Endothelial cell of umbilical vein (primary cell): ENCODE measurements around the gene KDM4C. TPM values are rescaled to one million over a fixed set of nuclear protein-coding genes. Genes with fewer than 3 reads are reported as not detected.

ENCODE experiments used
- BruUV-seq: library from RNA; stranded (reverse); fragments of 400-500 nt; replicated peaks from 2 replicates; lab custom pipeline; 2021; lab: Mats Ljungman, UMichigan
- CTCF ChIA-PET: fragments of 300-600, 350-600 bp; sonication (Branson Sonifier 250); formaldehyde crosslinking; loops from one replicate; lab custom pipeline; 2021; ENCODE audit warnings: antibody characterized with exemption, inconsistent platforms; lab: Charles Lee
- POLR2A ChIA-PET: fragments of 300-600, 350-600 bp; sonication (Branson Sonifier 250); formaldehyde crosslinking; loops from one replicate; lab custom pipeline; 2021; ENCODE audit warnings: antibody characterized with exemption, inconsistent platforms; lab: Charles Lee
- DNase-seq: peaks from one replicate; pipeline ENCODE4 v3.0.0-alpha.2; 2011; ENCODE audit warnings: low read depth, low spot score
- FAIRE-seq: peaks from 2 replicates; lab custom pipeline; 2011; peaks lifted over from hg19 to GRCh38; lab: Jason Lieb, UNC
- H2AFZ ChIP-seq: 2 replicates; pipeline ENCODE4 v1.6.0; 2012; ENCODE audit warnings: low read depth, low read length, control low read depth, inconsistent platforms
- H3K27ac ChIP-seq: 2 replicates; pipeline ENCODE4 v1.5.1; 2011; ENCODE audit warnings: low read depth, mild to moderate bottlenecking, control low read depth, low read length, moderate library complexity; ENCODE audit not compliant: insufficient read depth
- H3K27me3 ChIP-seq, 2 experiments: 2 replicates each; pipeline versions ENCODE4 v1.6.0 to v1.6.1; 2011; ENCODE audit warnings: low read length in 2 of 2, mixed read lengths in 1 of 2; ENCODE audit not compliant: control insufficient read depth in 2 of 2, insufficient read depth in 2 of 2
- H3K36me3 ChIP-seq, 2 experiments: 2 replicates in 1 of 2; 3 replicates in 1 of 2; pipeline ENCODE4 v1.5.1; 2011; ENCODE audit warnings: low read length in 2 of 2, mild to moderate bottlenecking in 1 of 2, moderate library complexity in 1 of 2; ENCODE audit not compliant: control insufficient read depth in 2 of 2, insufficient read depth in 2 of 2; ENCODE audit errors: extremely low read depth in 1 of 2
- H3K4me1 ChIP-seq: 3 replicates; pipeline ENCODE4 v1.5.1; 2011; ENCODE audit warnings: mild to moderate bottlenecking, low read length; ENCODE audit not compliant: control insufficient read depth, insufficient read depth; ENCODE audit errors: extremely low read depth
- H3K4me2 ChIP-seq: 2 replicates; pipeline ENCODE4 v1.6.1; 2011; ENCODE audit warnings: low read length, control low read depth, mixed read lengths; ENCODE audit not compliant: insufficient read depth
- H3K4me3 ChIP-seq, 3 experiments: fragments of 200-600 bp in 1 of 3; sonication (generic), shearing (Covaris generic) in 1 of 3; replicated peaks in 1 of 3; 2 replicates each; pipeline ENCODE4 v1.5.1; 2011 to 2016; ENCODE audit warnings: control low read depth in 3 of 3, low read length in 3 of 3, mild to moderate bottlenecking in 2 of 3, inconsistent platforms in 1 of 3, low read depth in 1 of 3, moderate library complexity in 1 of 3; ENCODE audit not compliant: insufficient read depth in 1 of 3
- H3K79me2 ChIP-seq: 2 replicates; pipeline ENCODE4 v1.6.0; 2012; ENCODE audit warnings: low read length, inconsistent platforms; ENCODE audit not compliant: control insufficient read depth, insufficient read depth
- H3K9ac ChIP-seq: replicated peaks from 2 replicates; pipeline ENCODE3; 2011; ENCODE audit warnings: low read length, control low read depth; ENCODE audit not compliant: insufficient read depth; ENCODE audit errors: extremely low read depth
- H3K9me1 ChIP-seq: replicated peaks from 3 replicates; pipeline ENCODE4 v1.6.0; 2011; ENCODE audit warnings: mild to moderate bottlenecking, low read length; ENCODE audit not compliant: control insufficient read depth, insufficient read depth; ENCODE audit errors: extremely low read depth
- H3K9me3 ChIP-seq: replicated peaks from 2 replicates; pipeline ENCODE4 v1.5.1; 2012; ENCODE audit warnings: low read length, inconsistent platforms; ENCODE audit not compliant: control insufficient read depth, insufficient read depth
- H4K20me1 ChIP-seq: replicated peaks from 2 replicates; pipeline ENCODE3; 2011; ENCODE audit warnings: mild to moderate bottlenecking, low read length; ENCODE audit not compliant: control insufficient read depth, insufficient read depth; ENCODE audit errors: extremely low read depth
- EZH2 ChIP-seq: IDR thresholded peaks from 2 replicates; pipeline ENCODE4 v1.6.1; 2012; ENCODE audit warnings: borderline replicate concordance, low read depth, mild to moderate bottlenecking, moderate library complexity, low read length, inconsistent platforms; ENCODE audit not compliant: severe bottlenecking
- FOS ChIP-seq: IDR thresholded peaks from 2 replicates; pipeline ENCODE4 v1.6.1; 2011; ENCODE audit warnings: mild to moderate bottlenecking, low read length, moderate library complexity, borderline replicate concordance; ENCODE audit not compliant: insufficient read depth
- GATA2 ChIP-seq: IDR thresholded peaks from 2 replicates; pipeline ENCODE4 v1.7.0; 2011; ENCODE audit warnings: low read depth, mild to moderate bottlenecking, moderate library complexity, mixed read lengths, low read length; ENCODE audit not compliant: insufficient read length, insufficient read depth
- JUN ChIP-seq: IDR thresholded peaks from 2 replicates; pipeline ENCODE4 v1.6.1; 2011; ENCODE audit warnings: borderline replicate concordance, low read depth; ENCODE audit not compliant: insufficient read length, insufficient read depth
- MYC ChIP-seq: IDR thresholded peaks from one replicate; pipeline ENCODE4 v1.6.1; 2011; ENCODE audit warnings: mild to moderate bottlenecking, low read depth, low read length
- POLR2A ChIP-seq: IDR thresholded peaks from 2 replicates; pipeline ENCODE4 v1.6.1; 2012; ENCODE audit warnings: low read depth, mild to moderate bottlenecking, control low read depth, low read length
- POLR2AphosphoS5 ChIP-seq: IDR thresholded peaks from 2 replicates; pipeline ENCODE4 v1.6.1; 2012; ENCODE audit warnings: low read depth, mild to moderate bottlenecking, control low read depth, low read length, moderate library complexity; ENCODE audit not compliant: insufficient read depth
- dilution Hi-C: fragments of 300-500 bp; cut with MboI; formaldehyde crosslinking; loops from one replicate; pipeline ENCODE4 v1.15.0; 2019; ENCODE audit warnings: low sequenced_read_pairs; ENCODE audit not compliant: extremely low pct_ligation_motif_present
- intact Hi-C: fragments of 100-400 bp; cut with micrococcal nuclease; formaldehyde crosslinking; loops from one replicate; pipeline ENCODE4 v1.10.0; 2022
- polyA plus RNA-seq, 4 experiments: library from polyadenylated mRNA; depleted of rRNA in 3 of 4; stranded (reverse) in 3 of 4; unstranded in 1 of 4; fragments of >200 nt; gene quantifications; 2 replicates each; pipeline versions ENCODE4 v1.2.1 to v1.2.3, GENCODE V29; 2011 to 2012; ENCODE audit warnings: missing spikeins in 1 of 4
- total RNA-seq: library from RNA; stranded (reverse); gene quantifications from 2 replicates; pipeline ENCODE4 v1.2.3, GENCODE V29; 2021
- TF ChIP-seq, protein P1 (sequence below): IDR thresholded peaks from 2 replicates; pipeline ENCODE4 v1.6.1; 2011; ENCODE audit not compliant: insufficient read depth, insufficient read length
- TF ChIP-seq, protein P2 (sequence below), 2 donors: IDR thresholded peaks; 1 replicate in 1 of 2; 2 replicates in 1 of 2; pipeline ENCODE4 v1.5.1; 2011; ENCODE audit warnings: low read length in 2 of 2, mild to moderate bottlenecking in 2 of 2, moderate library complexity in 2 of 2, control low read depth in 1 of 2, inconsistent platforms in 1 of 2, low read depth in 1 of 2; ENCODE audit not compliant: insufficient read depth in 1 of 2; ENCODE audit errors: extremely low read depth in 1 of 2

KDM4C gene
- total and polyA plus RNA-seq, 2 donors (not counting 3 experiments of a cell fraction or from before 2014, with no cell fraction given): 5.4 to 15.0 TPM

GRCh38 chr9:6901180-6901579, 143.4 kb downstream of the KDM4C start:
- no peak overlapping the region for H3K4me3 ChIP-seq
- intact Hi-C loops: loop anchor here (5.0 kb wide), 1 partner anchor 144 kb away; the partner anchor contains the start of gene KDM4C
- dilution Hi-C loops: no loop called here
- no peaks in the 10 kb centered on the region for H3K79me2 ChIP-seq
- POLR2A ChIA-PET: no interaction called here
- H3K9me3 ChIP-seq: no peaks in the 10 kb centered on the region
- H3K4me1 ChIP-seq: peaks cover 8% of the 10 kb centered on the region
- H3K9me1 ChIP-seq: no peaks in the 10 kb centered on the region
- CTCF ChIA-PET: interaction anchor here (1.0 to 1.5 kb wide), 2 partner anchors 12 to 74 kb away, joined by 3 to 4 read pairs; no protein-coding TSS in a partner anchor
- no peaks in the 10 kb centered on the region for H4K20me1 ChIP-seq
- DNase-seq (no peak), FAIRE-seq (no peak)
- no peaks in the 10 kb centered on the region for H3K36me3 ChIP-seq
- TF ChIP-seq FOS: no peak
- TF ChIP-seq, protein P1, sequence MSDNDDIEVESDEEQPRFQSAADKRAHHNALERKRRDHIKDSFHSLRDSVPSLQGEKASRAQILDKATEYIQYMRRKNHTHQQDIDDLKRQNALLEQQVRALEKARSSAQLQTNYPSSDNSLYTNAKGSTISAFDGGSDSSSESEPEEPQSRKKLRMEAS: no peak
- no peak for TF ChIP-seq EZH2
- H3K27me3 ChIP-seq: no peaks in the 10 kb centered on the region
- no peak overlapping the region for H3K4me2 ChIP-seq
- no peak overlapping the region for H3K27ac ChIP-seq
- no peak overlapping the region for H3K9ac ChIP-seq
- BruUV-seq: no TSS peak
- no peak overlapping the region for H2AFZ ChIP-seq

GRCh38 chr9:6902423-6902822, 144.7 kb downstream of the KDM4C start:
- dilution Hi-C loops (no loop called here), intact Hi-C loops (loop anchor here (2.0 to 5.0 kb wide), 2 partner anchors 76 to 145 kb away; partner anchors contain the start of gene KDM4C)
- ChIA-PET CTCF (interaction anchor here (1.1 kb wide), 1 partner anchor 75 kb away, joined by 3 read pairs; no protein-coding TSS in a partner anchor), POLR2A (no interaction called here)
- no peaks in the 10 kb centered on the region for H3K9me3 ChIP-seq
- TF ChIP-seq, protein P1: no peak
- no peak for TF ChIP-seq POLR2AphosphoS5
- no peak for TF ChIP-seq GATA2
- TF ChIP-seq MYC: no peak
- TF ChIP-seq POLR2A: no peak
- peak; percentile 25 for TF ChIP-seq FOS
- TF ChIP-seq JUN: peak; percentile 10
- TF ChIP-seq, protein P2, sequence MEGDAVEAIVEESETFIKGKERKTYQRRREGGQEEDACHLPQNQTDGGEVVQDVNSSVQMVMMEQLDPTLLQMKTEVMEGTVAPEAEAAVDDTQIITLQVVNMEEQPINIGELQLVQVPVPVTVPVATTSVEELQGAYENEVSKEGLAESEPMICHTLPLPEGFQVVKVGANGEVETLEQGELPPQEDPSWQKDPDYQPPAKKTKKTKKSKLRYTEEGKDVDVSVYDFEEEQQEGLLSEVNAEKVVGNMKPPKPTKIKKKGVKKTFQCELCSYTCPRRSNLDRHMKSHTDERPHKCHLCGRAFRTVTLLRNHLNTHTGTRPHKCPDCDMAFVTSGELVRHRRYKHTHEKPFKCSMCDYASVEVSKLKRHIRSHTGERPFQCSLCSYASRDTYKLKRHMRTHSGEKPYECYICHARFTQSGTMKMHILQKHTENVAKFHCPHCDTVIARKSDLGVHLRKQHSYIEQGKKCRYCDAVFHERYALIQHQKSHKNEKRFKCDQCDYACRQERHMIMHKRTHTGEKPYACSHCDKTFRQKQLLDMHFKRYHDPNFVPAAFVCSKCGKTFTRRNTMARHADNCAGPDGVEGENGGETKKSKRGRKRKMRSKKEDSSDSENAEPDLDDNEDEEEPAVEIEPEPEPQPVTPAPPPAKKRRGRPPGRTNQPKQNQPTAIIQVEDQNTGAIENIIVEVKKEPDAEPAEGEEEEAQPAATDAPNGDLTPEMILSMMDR (IDR thresholded peaks at IDR 0.05; ENCODE audit: extremely low read depth in 1 of 2, insufficient read depth in 1 of 2, low read depth in 1 of 2, low read length in 2 of 2): no peak
- TF ChIP-seq EZH2: no peak
- no peaks in the 10 kb centered on the region for H3K9me1 ChIP-seq
- no peaks in the 10 kb centered on the region for H3K27me3 ChIP-seq
- H4K20me1 ChIP-seq: no peaks in the 10 kb centered on the region
- peak overlapping the region; percentile 43 for H3K4me2 ChIP-seq
- peak; percentile 55 for FAIRE-seq
- no peak overlapping the region for H3K4me3 ChIP-seq
- no TSS peak for BruUV-seq
- H2AFZ ChIP-seq: no peak overlapping the region
- DNase-seq: peak; percentile 30
- H3K9ac ChIP-seq: no peak overlapping the region
- peak overlapping the region; percentile 32 for H3K27ac ChIP-seq
- no peaks in the 10 kb centered on the region for H3K36me3 ChIP-seq
- H3K4me1 ChIP-seq: peaks cover 8% of the 10 kb centered on the region
- H3K79me2 ChIP-seq: no peaks in the 10 kb centered on the region
